Coronary artery (tissue), 2 donors: ENCODE data around the gene ADCYAP1R1.

Source experiments
- DNase-seq: peaks from one replicate; pipeline ENCODE4 v3.0.0-alpha.2; 2017; ENCODE audit warnings: low spot score
- H3K27ac ChIP-seq, 2 donors: fragments of 200-600 bp; sonication (generic); one replicate each; pipeline ENCODE4 v1.5.1; 2016 to 2019
- H3K4me3 ChIP-seq: fragments of 200-600 bp; sonication (generic); 2 replicates; pipeline ENCODE4 v1.5.1; 2016; ENCODE audit warnings: mild to moderate bottlenecking, moderate library complexity
- CTCF ChIP-seq: fragments of 200-600 bp; sonication (generic); IDR thresholded peaks from one replicate; pipeline ENCODE4 v1.5.1; 2019; ENCODE audit warnings: antibody characterized with exemption

Gene ADCYAP1R1

GRCh38 chr7:31122649-31123058 lies 70.5 kb downstream of the ADCYAP1R1 start:
- DNase-seq, result peak; percentile 69
- Histone ChIP-seq H3K27ac (no peak overlapping the region), H3K4me3 (no peak overlapping the region)
- TF ChIP-seq CTCF, result peak; percentile 67

GRCh38 chr7:31123321-31123720 lies 71.2 kb downstream of the ADCYAP1R1 start:
- H3K4me3 ChIP-seq, result no peak overlapping the region
- no peak for TF ChIP-seq CTCF
- no peak overlapping the region for H3K27ac ChIP-seq
- DNase-seq, result peak; percentile 46

- no peak for DNase-seq
- Histone ChIP-seq H3K4me3 (no peak overlapping the region), H3K27ac (no peak overlapping the region)
- TF ChIP-seq CTCF, result no peak
Measured at GRCh38 chr7:31123726-31124125, 71.6 kb downstream of the ADCYAP1R1 start.

- no peak for TF ChIP-seq CTCF
- H3K27ac ChIP-seq, result no peak overlapping the region
- H3K4me3 ChIP-seq, result no peak overlapping the region
- DNase-seq, result no peak
Measured at GRCh38 chr7:31125171-31125570, 73.1 kb downstream of the ADCYAP1R1 start.

GRCh38 chr7:31126976-31127375 lies 74.9 kb downstream of the ADCYAP1R1 start:
- Histone ChIP-seq H3K4me3 (no peak overlapping the region), H3K27ac (no peak overlapping the region)
- DNase-seq, result no peak
- no peak for TF ChIP-seq CTCF

GRCh38 chr7:31129067-31129466 lies 77.0 kb downstream of the ADCYAP1R1 start:
- H3K27ac ChIP-seq, result no peak overlapping the region
- TF ChIP-seq CTCF, result no peak
- DNase-seq, result no peak
- no peak overlapping the region for H3K4me3 ChIP-seq

- H3K27ac ChIP-seq, result no peak overlapping the region
- DNase-seq, result no peak
- no peak for TF ChIP-seq CTCF
- no peak overlapping the region for H3K4me3 ChIP-seq
Measured at GRCh38 chr7:31133497-31133896, 81.4 kb downstream of the ADCYAP1R1 start.
